Hematopoietic multipotent progenitor cell treated with erythropoietin and hydrocortisone succinate and interleukin-3 and kit ligand, for 17 days (in vitro differentiated cells): Measurements from ENCODE around the gene HMGA1.

ENCODE experiments used
- DNase-seq: peaks from one replicate; pipeline ENCODE4 v3.0.0-alpha.2; 2015; ENCODE audit warnings: low spot score

HMGA1 gene

DNA sequence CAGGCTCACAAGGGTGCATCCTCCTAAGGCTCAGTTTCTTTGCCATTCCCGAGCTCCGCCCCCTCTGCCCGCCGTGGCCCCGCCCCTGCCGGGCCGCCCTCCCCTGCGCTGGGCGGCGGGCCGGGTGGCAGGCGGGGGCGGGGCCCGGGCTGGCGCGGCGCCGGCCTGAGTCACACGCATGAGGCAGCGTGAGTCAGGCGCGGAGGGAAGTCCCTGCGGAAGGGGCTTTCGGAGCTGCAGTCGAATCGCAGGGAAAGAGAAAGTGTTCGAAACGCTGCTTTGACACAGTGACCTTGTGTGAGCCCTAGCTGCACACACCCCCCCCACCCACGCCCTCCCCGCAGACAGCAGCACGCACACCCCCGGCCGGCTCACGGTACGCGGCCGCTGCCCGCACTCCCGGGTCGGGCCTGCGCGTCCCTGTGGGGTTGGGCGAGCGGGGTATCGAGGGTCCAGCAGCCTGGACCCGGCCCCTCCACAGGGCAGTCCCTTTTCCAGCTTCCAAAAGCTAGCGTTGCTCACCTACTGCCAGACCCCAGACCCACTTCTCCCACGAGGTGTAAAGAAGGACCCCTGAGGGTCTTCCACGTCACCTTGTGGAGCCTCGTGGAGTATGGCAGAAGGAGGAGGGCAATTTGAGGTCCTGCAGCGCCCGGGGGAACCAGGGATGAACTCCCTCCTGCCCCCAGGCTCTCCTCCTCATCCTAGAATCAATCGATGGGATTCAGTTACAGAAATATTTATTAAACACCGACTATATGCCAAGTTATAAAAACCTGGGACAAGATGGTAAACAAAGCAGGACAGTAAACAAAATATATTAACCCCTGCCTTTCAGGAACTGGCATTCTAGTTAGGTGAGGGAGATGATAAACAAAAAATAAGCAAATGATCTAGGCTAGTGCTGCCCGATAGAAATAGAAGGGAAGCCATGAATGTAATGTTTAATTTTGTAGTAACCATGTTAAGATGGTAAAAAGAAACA, 12.4 kb upstream of the HMGA1 start:
- DNase-seq = peak; percentile 96

DNA sequence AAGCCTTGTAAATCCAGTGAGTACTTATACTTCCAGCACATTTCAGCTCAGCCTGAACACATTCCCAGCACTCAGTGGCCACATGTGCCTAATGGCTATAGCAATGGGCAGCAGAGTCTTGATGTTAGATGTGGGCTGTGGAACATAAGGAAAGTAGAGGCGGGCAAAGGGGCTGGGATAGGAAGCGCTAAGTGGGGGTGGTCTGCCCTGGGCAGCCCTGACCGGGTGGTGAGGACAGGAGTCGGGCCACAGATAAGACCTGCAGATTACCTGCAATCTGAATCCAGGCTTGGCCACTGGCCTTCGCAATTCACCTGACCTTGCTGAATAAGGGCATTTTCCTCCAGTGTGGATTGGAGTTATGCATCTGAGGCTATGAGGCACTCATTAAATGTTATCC, 11.1 kb upstream of the HMGA1 start:
- DNase-seq = peak; percentile 12

DNA sequence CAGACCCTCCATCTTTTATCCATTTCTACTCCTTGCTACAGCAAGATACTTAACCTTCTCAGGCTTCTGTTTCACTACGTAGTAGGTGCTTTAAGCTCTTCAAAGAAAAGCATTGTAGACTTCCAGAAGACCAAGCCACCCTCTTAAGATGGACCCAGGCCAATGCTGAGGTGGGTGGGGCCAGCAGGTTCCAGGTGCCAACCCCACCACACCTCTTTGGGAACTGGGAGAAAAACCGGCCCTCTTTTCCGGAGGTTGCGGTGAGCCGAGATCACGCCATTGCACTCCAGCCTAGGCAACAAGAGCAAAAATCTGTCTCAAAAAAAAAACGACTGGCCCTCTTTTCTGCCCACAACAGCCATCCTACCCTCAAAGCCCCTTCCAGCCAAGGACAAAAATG, 10.6 kb upstream of the HMGA1 start:
- DNase-seq = no peak

DNA sequence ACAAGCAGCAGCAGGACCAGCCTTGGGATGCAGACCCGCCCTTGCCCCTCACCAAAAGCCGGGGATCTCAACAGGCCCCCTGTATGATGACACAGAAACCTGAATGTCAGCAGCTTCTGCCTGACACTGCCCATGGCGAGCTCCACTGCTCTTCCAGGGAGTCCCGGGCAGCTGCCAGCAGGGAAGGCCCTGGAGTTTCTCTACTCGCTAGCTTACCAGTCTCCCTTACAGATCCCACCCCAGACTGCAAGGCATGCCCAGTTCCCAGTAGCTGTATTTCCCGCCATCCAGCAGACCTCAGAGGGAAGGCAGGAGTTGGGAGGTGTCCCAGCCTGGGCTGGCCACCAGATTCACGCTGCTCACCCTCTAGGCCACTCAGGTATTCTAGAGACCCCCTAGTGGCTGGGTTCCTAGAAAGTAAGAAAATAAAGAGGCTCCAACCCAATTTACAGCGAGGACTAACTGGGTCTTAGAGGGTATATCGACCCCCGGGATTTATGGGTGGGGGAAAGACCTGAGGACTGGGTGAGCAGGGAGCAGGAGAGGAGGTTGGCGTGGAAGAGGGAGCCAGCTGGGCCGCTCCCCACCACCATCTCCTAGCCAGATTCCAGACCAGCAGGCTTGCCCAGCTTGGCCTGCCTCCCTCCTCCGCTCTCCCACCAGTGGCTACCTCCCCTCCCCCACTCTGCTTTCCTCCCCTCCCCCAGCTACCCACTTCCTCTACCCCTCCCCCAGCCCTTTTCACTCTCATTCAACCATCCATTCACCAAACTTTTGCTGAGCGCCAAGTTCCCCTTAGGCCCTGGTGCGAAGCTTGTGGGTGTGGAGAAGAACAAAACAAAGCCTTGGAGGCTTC, 9.7 kb upstream of the HMGA1 start:
- DNase-seq = peak; percentile 6

DNA sequence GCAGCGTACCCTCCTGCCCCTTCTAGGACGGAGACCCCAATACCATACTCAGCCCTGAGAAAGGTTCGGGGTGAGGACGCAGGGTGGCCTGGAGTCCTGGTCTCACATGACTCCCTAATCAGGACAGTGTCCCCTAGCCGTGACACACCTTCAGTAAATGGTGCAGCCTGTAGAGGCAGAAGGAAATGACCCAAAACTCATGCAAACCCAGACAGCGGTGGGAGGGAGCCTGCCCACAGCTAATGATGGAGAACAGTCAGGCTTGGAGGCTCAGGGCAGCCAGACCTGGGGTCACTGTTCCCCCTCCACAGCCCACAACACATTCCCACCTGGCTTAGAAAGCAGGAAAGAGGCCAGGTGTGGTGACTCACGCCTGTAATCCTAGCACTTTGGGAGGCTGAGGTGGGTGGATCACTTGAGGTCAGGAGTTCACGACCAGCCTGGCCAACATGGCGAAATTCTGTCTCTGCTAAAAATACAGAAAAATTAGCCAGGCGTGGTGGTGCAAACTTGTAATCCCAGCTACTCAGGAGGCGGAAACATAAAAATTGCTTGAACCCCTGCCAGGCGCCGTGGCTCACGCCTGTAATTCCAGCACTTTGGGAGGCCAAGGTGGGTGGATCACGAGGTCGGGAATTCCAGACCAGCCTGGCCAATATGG, 8.8 kb upstream of the HMGA1 start:
- no peak for DNase-seq

DNA sequence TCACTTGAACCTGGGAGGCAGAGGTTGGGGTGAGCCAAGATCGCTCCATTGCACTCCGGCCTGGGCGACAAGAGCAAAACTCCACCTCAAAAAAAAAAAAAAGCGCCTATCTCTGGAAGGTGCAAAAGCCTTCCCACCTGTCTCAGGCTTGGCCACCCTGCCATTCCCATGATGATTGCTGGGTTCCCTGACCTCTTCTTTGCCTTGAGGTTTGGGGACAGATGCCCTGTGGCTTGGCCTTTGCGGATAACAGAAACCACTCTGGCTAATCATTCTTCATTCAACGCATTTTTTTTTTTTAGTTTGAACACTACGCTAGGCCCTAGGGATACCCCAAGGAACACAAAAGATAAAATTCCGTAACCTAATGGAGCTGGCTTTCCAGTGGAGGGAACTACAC, 6.8 kb upstream of the HMGA1 start:
- DNase-seq = no peak

DNA sequence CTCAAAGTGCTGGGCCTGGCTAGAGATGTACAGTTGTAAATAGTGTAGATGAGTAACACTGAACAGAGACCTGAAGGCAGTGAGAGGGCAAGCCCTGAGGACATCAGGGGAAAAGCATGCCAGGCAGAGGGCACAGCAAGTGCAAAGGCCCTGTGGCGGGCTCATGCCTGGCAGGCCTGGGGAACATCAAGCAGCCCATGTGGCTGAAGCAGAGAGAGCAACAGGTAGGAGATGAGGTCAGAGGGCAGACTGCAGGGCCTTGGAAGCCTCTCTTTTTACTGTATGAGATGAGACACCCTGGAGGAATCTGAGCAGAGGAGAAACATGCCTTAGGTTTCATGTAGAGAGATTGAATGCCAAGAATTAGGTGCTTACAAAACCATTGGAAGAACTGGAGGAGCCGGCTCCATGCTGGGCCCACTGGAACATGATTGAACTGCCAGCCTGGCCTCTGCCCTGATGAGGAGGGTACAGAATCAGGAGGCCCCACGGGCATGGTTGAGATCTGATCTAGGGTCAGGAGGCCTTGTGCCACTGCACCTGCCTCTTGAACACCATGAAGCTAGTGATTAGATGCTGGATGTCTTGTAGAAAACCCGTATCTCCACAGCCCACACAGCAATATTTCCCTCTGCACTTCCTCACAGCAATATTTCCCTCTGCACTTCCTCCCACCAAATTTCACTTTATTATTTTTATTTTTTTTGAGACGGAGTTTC, 5.9 kb upstream of the HMGA1 start:
- DNase-seq = peak; percentile 11

DNA sequence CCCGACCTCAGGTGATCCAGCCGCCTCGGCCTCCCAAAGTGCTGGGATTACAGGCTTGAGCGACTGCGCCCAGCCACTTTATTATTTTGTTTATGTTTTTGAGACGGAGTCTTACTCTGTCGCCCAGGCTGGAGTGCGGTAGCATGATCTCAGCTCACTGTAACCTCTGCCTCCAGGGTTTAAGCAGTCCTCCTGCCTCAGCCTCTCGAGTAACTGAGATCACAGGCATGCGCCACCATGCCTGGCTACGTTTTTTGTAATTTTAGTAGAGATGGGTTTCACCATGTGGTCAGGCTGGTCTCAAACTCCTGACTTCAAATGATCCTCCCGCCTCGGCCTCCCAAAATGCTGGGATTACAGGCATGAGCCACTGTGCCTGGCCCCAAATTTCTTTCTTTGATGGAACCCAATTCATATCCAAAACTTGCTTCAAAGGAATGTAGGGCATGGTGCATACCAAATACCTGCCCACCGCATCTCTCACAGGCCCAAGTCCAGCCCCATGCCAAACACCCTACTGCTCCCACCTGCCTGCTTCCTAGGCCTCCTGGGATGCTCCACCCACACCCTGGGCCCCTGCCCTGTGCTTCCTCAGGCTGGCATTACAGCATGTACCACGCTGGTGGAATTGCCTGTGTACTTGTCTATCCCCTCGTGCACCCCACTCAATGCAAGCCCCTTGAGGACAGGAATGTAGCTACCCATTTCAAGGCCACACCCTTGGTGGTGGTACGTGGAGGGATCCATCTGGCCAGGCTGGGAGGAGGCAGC, 4.9 kb upstream of the HMGA1 start:
- DNase-seq = no peak

DNA sequence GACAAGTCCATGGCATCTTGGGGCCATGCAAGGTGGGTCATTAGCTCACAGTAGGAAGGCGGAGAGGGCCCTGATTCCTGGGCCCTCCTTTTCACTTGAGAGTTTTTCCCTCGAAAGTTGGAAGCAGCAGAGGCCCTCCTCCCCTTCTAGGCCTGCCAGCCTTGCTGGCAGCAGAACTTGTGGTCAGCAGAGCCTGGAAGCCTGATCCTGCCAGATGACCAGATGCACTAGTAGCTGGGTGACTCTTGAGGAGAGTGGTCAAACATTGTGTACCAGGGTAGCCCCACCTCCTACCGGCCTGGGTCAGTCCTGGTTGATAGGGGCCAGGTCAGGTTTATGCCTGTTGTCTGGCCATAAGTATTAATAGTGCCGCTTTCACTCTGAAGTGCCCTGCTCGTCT, 3.8 kb upstream of the HMGA1 start:
- no peak for DNase-seq

DNA sequence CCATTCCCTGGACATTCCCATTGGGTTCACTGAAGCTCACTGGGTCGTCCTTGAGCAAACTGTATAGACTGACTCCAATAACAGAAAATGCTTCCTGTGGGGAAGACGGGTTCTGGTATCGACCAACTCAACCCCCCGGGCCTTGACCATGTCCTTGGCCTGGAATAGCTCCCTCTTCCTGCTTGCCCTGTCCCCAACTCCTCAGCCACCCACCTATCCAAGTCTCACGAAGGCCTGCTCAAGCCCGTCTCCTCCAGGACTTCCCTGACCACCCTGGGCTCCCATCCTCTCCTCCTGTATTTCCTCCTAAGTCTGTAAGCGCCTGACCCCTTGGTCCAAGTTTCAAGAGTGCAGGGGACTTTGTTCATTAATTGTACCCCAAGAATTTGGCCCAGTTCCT, 2.8 kb upstream of the HMGA1 start:
- DNase-seq = peak; percentile 7

DNA sequence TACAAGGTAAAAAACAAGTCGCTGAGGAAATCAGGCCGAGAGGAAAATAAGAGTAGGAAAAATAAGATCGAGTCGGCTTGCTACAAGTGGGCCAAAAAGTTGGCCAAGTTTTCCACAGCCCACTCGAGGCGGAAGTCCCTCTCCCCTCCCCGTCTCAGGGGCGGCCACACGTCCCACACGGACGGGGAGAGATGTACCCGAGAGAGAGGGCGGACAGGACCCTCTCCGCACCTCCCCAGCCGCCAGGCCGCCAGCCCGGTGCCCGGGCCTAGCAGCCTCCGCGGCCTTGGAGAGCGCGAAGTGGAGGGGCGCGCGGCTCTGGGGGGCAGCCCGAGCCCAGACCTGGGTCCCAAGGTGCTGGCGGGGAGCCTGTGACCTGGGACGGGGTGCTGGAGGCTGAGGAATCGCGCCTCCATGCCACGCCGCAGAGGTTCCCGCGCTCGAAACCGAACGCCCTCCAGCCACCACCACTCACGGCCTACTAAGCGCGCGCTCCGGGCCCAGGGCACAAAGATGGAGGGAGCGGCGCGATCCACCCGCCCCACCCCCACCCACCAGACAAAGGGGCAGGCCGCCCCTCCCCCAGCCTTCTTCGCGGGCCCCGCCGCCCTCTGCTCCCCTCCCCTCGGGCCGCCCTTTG, 1.9 kb upstream of the HMGA1 start:
- DNase-seq = peak; percentile 9

DNA sequence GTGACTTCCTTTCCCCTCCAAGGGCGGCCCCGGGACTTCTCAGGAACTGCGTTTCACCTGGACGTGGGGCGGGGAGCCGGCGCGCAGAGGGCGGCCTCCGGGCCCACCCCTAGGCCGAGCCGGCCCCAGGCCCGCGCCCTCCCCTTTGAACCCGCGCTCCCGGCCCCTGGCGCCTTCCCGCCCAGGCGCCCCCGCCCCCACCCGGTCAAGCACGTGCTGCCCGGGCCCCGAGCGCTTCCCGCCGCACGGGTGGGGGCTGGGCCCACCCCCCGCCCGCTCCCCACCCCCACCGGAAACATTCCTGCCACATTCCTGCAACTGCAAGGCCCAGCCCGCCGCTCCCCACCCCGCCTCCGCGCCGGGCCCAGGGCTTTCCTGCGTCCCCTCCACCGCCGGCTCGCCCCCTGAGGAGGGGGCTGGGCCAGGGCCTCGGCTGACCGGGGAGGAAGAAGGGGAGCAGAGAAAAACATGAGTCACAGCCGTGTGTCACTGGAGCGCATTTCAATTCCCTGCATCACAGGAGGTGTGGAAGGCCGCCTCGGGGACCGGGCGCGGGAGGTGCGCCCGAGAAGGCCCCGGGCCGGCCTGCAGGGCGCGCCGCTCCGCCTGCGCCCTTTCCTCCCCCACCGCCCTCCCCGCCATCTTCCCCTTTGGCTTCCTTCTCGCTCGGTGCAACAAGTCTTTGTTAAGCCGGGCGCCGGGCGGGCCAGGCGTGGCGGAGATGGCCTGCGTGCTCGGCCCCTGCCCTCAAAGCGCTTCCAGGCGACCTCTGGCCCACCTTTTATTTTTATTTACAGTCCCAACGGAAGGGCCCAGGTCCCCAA, 1.2 kb upstream of the HMGA1 start:
- peak; percentile 71 for DNase-seq

DNA sequence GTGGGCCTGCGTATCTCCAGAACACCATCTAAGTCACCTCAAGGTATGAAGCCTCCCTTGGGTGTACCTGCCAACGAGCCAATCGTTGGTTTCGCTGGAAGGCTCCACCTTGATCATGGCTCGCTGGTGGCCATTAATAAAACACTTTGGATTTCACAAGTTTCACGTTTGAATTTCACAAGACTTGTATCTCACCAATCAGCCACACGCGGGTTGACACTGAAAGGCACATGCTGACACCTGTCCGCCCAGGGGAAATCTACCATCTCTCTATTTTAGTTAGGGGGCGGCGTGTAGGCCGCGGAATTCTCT, 586 bp upstream of the HMGA1 start:
- peak; percentile 84 for DNase-seq

DNA sequence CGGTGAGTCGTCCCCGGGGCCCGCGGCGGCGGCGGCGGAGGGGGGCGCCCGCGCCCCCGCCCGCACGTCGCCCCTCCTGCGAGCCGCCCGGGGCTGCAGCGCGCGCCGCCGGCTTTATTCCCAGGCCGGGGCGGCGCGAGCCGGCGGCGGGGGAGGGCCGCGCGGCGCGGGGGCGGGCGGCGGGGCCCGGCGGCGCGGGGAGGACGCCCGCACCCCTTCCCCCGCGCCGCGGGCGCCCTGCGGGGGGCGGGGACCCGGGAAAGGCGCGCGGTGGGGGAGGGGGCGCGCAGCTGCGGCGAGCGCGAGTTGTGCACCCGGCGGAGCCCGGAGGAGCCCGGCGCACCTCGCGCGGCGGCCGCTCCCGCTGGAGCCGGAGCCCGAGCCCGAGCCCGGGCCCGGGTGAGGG, 646 bp downstream of the HMGA1 start:
- DNase-seq = no peak

DNA sequence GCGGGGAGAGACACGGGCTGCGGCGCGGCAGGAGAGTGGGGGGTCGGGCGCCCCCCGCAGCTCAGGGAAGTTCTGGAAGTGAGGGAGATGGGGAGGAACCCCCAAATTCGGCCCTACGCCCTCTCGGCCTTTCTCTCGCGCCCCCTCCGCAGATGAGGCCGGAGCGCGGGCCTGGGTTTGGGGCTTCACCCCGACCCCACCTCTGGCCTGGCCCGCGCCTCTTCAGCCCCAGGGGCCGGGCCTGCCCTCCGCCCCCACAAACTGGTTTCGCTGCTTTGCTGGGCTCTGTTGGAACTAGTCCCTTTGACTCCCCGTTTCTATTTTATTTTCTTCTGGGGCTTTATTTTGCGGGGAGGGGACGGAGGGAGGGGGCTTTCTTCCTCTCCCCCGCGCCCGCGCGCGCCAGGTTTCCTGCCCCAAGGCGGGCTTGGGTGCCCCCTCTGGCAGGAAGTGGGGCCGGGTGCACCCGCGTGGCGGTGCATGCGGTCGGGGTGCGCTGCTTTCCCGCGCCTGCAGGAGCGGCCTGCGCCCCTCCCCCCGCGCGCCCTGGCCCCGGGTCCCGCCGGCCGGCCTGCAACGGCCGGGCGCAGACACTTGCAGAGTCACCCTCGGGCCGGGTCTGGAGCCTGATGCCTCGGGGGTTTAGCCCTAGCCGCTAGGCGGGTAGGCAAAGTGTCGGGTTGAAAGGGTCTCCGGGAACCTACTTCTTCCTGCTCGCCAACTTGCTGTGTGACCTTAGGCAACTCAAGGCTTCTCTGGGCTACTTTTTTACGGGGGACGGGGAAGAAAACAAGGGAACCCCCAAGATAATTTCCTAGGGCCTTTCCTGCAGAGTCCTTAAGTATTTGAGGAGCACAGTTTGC, 1.3 kb downstream of the HMGA1 start:
- DNase-seq = peak; percentile 49

DNA sequence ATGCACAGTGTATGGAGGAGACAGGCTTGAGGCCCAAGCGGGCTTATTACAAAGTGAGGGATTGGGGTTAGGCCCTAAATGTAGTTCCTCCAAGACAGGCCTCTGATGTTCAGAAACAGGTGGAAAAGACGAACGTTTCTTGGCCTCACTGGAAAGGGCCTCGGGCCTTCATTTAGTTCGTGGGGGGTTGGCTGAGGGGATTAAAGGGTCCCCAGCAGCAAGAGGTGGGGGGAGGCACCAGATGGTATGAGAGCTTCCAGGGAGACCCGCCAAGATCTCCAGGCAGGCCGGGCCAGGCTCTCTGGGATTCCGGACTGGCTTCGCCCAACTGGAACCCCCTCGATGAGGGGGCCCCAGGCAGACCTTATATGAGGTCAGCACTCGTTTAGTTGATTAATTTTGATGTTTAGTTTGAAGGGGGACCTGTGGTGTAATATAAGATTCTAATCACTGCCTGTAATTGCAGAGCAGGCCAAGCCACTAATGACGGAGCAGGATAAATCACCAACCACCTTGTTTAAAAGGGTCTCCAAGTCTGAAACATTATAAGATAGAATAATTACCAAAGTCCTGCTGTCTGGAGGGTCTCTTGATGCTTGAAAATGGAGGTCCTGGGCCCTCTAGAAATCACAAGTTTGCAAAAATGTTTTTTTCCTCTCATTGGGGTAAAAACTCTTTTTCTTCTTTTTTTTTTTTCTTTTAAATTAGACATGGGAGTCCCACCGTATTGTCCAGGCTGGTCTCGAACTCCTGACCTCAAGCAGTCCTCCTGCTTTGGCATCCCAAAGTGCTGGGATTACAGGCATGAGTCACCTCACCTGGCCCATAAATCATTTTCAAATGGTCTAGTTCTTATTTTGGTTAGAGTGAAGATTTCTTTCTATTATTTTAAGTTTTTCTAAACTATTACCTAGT, 2.2 kb downstream of the HMGA1 start:
- peak; percentile 7 for DNase-seq

DNA sequence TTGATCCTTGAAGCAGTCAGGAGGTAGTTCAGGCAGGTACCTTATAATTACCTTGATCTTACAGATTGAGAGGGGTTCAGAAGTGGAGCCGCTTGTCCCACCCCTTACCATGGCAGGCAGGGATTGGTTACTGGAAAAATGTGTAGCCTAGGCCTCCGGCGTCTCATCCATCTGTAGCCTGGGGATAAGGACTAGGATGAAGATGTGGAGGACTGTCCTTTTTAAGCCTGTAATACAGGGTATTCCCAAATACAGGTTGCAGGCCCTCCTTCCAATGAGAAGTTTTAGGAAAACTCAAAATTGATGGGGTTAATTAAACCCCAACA, 2.8 kb downstream of the HMGA1 start:
- DNase-seq = no peak

DNA sequence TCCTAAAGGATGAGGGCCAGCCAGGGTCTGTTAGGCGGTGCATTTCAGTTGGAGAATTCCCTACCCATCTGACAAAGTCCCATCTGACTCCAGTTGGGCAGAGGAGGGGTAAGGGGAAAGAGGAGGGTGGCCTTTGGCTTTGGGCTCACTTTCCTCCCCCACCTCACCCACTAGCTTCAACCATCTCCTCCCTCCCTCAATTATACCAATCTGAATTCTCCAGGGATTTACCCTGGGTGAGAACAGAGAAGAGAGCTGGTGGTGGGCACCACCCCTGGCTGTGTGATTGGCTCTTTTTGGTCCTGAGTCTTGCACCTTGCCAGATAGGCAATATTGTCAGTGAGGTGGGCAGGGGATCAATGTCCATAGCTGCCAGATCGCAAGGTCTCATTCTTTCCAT, 3.2 kb downstream of the HMGA1 start:
- DNase-seq = no peak
